Activated CD8-positive, alpha-beta T cell treated with anti-CD3 and anti-CD28 coated beads, Interleukin-2, amount 10 ng/mL, durations not matched to agents 7 days and 5 days (primary cell): Measurements from ENCODE around the gene MKRN2. TPM values are rescaled to one million over a fixed set of nuclear protein-coding genes. Genes with fewer than 3 reads are reported as not detected.

Source experiments
- ATAC-seq: fragments of 150-1000 bp; cut with Tn5 transposase; one replicate; pipeline ENCODE4 v1.10.0; 2021; ENCODE audit warnings: moderate library complexity
- CTCF ChIA-PET: fragments of 350-600 bp; sonication (Branson Sonifier 250); formaldehyde crosslinking; loops from one replicate; lab custom pipeline; 2021; ENCODE audit warnings: antibody characterized with exemption; lab: Charles Lee
- POLR2A ChIA-PET: fragments of 350-600 bp; sonication (Branson Sonifier 250); formaldehyde crosslinking; loops from one replicate; lab custom pipeline; 2021; ENCODE audit warnings: antibody characterized with exemption; lab: Charles Lee
- DNase-seq: peaks from one replicate; pipeline ENCODE4 v3.0.0-alpha.2; 2020
- H3K27ac Mint-ChIP-seq: one replicate; pipeline ENCODE4 v1.8.0; 2021; ENCODE audit warnings: mild to moderate bottlenecking, mixed read lengths
- H3K27me3 Mint-ChIP-seq: one replicate; pipeline ENCODE4 v1.8.0; 2021; ENCODE audit warnings: low read depth, mixed read lengths
- H3K36me3 Mint-ChIP-seq: one replicate; pipeline ENCODE4 v1.8.0; 2021; ENCODE audit warnings: low read depth, mixed read lengths
- H3K4me1 Mint-ChIP-seq: one replicate; pipeline ENCODE4 v1.8.0; 2021; ENCODE audit warnings: low read depth, mixed read lengths
- H3K4me3 Mint-ChIP-seq: one replicate; pipeline ENCODE4 v1.8.0; 2021; ENCODE audit warnings: mild to moderate bottlenecking, mixed read lengths
- H3K9me3 Mint-ChIP-seq: one replicate; pipeline ENCODE4 v1.8.0; 2022; ENCODE audit warnings: mixed read lengths; ENCODE audit not compliant: insufficient read depth
- total RNA-seq, 2 experiments: library from RNA; stranded (reverse); gene quantifications; one replicate each; pipeline ENCODE4 v1.2.3, GENCODE V29; 2021

Gene MKRN2
- total RNA-seq, 2 experiments from 2014 or later = 21.0 to 22.5 TPM

DNA sequence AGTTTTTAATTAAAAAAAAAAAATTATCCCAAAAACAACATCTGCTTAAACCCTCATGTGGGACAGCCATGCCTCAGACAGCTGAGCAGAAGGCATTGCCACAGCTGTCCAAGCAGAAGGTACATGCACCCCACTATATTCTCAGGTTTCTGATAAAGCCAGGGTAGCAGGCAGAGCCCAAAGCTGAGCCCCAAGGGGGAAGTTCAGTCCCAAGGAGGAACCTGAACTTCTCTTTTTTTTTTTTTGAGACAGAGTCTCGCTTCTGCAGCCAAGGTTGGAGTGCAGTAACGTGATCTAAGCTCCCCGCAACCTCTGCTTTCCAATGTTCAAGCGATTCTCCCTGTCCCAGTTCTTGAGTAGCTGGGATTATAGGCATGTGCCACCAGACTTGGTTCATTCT is 33.2 kb downstream of the MKRN2 start:
- no peak overlapping the region for H3K27ac Mint-ChIP-seq
- ChIA-PET POLR2A (interaction anchor here (0.6 kb wide), 1 partner anchor 466 kb away, joined by 4 read pairs; no protein-coding TSS in a partner anchor), CTCF (interaction anchor here (0.5 to 0.7 kb wide), 2 partner anchors 13 to 95 kb away, joined by 3 read pairs; no protein-coding TSS in a partner anchor)
- no peak for DNase-seq
- no peak for ATAC-seq
- no peak overlapping the region for H3K4me3 Mint-ChIP-seq
- H3K27me3 Mint-ChIP-seq = no peaks in the 10 kb centered on the region
- no peaks in the 10 kb centered on the region for H3K9me3 Mint-ChIP-seq
- no peaks in the 10 kb centered on the region for H3K4me1 Mint-ChIP-seq
- H3K36me3 Mint-ChIP-seq = peaks cover 64% of the 10 kb centered on the region

DNA sequence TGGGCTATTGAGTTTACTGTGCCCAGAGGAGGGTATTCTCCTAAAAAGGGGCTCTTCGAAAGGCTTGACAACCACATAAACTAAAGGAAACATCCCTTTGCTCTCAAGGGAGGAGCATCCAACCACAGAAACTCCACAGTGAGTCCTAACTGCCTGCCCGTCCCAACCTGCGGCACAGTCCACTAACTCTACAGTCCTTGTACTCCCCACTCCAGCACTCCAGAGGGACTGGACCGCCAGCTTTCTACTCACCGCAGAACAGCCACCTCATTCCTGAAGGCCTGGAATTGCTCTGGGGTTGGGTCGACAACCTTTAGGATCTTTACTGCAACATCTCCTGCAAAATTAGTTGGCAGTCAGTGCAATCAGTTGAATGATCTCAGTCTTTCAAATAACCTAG is 34.6 kb downstream of the MKRN2 start:
- ChIA-PET CTCF (no interaction called here), POLR2A (interaction anchor here (0.6 kb wide), 1 partner anchor 30 kb away, joined by 3 read pairs; no protein-coding TSS in a partner anchor)
- Mint-ChIP-seq H3K4me1 (no peaks in the 10 kb centered on the region), H3K36me3 (peaks cover 63% of the 10 kb centered on the region), H3K9me3 (no peaks in the 10 kb centered on the region), H3K27ac (no peak overlapping the region), H3K27me3 (no peaks in the 10 kb centered on the region), H3K4me3 (no peak overlapping the region)
- ATAC-seq = no peak
- DNase-seq = no peak

DNA sequence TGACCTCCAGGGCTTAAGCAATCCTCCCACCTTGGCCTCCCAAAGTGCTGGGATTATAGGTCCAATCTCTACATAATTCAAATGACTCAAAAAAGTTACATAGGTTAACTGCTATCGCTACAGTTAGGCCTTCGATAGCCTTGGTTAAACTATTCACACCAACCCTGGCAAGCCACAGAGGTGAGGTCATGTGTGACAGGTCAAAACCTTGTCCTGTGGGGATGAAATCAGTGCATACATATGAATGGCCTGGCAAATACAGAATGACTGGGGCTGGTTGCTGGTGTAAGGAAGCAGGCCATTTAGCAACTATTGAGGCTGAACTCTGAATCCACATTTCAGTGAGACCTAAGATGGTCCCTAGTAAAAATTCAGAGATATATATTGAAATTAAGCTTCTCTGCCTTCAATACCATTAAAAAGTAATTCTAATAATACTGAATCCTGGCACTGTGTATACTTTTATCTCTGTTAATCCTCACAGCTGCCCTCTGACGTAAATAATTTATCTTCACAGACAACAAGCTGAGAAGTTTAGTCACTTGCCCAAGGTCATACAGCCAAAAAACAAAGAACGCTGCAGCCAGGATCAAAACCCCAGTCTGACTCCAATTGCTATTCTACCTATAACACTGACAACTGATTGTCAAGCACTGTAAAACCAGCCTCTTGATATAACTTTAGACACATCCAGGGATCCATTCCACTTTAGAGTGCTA is 35.3 kb downstream of the MKRN2 start:
- CTCF ChIA-PET = no interaction called here
- no peaks in the 10 kb centered on the region for H3K4me1 Mint-ChIP-seq
- H3K27me3 Mint-ChIP-seq = no peaks in the 10 kb centered on the region
- DNase-seq = no peak
- H3K27ac Mint-ChIP-seq = no peak overlapping the region
- no peak for ATAC-seq
- H3K9me3 Mint-ChIP-seq = no peaks in the 10 kb centered on the region
- H3K36me3 Mint-ChIP-seq = peaks cover 64% of the 10 kb centered on the region
- no peak overlapping the region for H3K4me3 Mint-ChIP-seq
- POLR2A ChIA-PET = no interaction called here

DNA sequence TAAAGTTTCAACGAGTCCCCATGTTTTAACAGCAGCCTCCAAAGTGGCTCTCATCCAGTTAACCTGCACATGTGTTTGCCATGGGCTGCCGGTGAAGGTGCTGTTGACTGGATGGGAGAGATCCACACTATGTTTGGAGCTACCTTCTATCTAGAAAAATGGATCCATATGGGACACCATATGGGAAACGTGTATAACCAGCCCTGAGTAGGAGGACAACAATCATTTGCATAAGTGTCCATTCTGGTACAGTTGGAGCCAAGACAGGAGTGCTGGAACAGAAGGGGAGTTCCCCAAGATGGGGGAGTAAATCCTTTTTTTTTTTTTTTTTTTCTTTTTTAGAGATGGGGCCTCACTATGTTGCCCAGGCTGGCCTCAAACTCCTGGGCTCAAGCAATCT is 36.6 kb downstream of the MKRN2 start:
- no peaks in the 10 kb centered on the region for H3K9me3 Mint-ChIP-seq
- no peaks in the 10 kb centered on the region for H3K27me3 Mint-ChIP-seq
- H3K27ac Mint-ChIP-seq = no peak overlapping the region
- peaks cover 59% of the 10 kb centered on the region for H3K36me3 Mint-ChIP-seq
- DNase-seq = no peak
- no peaks in the 10 kb centered on the region for H3K4me1 Mint-ChIP-seq
- CTCF ChIA-PET = no interaction called here
- POLR2A ChIA-PET = no interaction called here
- no peak overlapping the region for H3K4me3 Mint-ChIP-seq
- no peak for ATAC-seq

DNA sequence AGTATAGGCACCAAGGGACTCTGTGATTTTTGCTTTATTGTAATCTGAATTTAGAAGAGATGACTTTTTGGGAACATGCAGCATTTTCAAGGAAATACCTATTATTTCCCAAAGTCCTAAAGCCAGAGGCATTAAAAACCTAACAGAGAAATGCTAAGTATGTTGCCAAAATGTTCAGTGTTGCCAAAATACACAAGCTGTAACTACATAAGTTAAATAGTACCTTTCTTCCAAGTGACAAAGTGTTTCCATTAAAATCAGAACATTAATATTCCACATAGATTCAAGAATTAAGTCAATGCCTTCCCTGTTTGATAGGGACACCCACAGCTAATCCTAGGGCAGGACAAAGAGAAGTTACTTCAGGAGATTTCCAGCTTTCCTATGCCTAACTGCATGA is 42.0 kb downstream of the MKRN2 start:
- H3K4me3 Mint-ChIP-seq = no peak overlapping the region
- no peaks in the 10 kb centered on the region for H3K27me3 Mint-ChIP-seq
- DNase-seq (no peak), ATAC-seq (no peak)
- no peaks in the 10 kb centered on the region for H3K4me1 Mint-ChIP-seq
- ChIA-PET CTCF (no interaction called here), POLR2A (interaction anchor here (0.7 kb wide), 1 partner anchor 8 kb away, joined by 3 read pairs; no protein-coding TSS in a partner anchor)
- H3K9me3 Mint-ChIP-seq = no peaks in the 10 kb centered on the region
- no peak overlapping the region for H3K27ac Mint-ChIP-seq
- H3K36me3 Mint-ChIP-seq = peaks cover 48% of the 10 kb centered on the region

DNA sequence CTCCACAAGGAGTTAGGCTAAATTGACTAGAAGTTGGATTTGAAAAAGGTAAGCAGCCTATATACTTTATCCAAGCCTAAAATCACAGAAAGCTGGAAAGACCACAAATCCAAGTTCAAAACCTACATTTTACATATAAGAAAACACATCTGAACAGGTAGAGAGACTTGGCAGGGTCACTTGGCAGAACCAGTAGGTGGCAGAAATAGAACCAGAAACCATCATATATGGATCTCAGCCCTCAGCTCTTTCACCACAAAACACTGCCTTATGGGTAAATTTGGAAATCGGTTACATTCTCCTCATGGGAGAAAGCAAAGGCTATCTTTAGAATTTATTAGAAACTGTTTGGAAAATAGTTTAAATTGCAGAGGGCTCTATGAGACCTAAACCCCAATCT is 44.2 kb downstream of the MKRN2 start:
- no peak for ATAC-seq
- Mint-ChIP-seq H3K4me1 (no peaks in the 10 kb centered on the region), H3K27ac (no peak overlapping the region), H3K9me3 (no peaks in the 10 kb centered on the region), H3K27me3 (no peaks in the 10 kb centered on the region), H3K36me3 (peaks cover 52% of the 10 kb centered on the region), H3K4me3 (no peak overlapping the region)
- no peak for DNase-seq
- CTCF ChIA-PET = interaction anchor here (0.9 to 1.2 kb wide), 2 partner anchors 14 to 119 kb away, joined by 3 read pairs; no protein-coding TSS in a partner anchor
- POLR2A ChIA-PET = no interaction called here

DNA sequence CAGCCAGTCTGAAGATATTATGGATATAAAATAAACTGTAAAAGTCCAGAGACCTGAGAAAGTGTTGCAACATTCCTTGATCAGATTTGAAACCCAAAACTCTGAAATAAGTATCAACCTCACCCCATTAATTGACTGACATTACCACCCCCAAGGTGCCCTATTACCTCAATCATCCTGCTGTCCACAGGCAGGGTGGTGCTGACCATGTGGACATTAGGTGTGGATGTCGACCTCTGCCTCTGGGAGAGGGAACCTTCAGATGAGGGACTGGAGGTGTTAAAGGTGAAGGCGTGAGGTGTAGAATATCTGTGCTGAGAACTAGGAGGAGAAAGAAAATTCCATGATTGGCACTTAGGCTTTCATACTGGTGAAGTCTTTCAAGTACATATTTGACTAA is 47.1 kb downstream of the MKRN2 start:
- ATAC-seq (no peak), DNase-seq (no peak)
- Mint-ChIP-seq H3K27ac (no peak overlapping the region), H3K36me3 (peaks cover 63% of the 10 kb centered on the region), H3K27me3 (no peaks in the 10 kb centered on the region), H3K9me3 (no peaks in the 10 kb centered on the region), H3K4me3 (no peak overlapping the region), H3K4me1 (peaks cover 6% of the 10 kb centered on the region)
- ChIA-PET CTCF (no interaction called here), POLR2A (no interaction called here)

DNA sequence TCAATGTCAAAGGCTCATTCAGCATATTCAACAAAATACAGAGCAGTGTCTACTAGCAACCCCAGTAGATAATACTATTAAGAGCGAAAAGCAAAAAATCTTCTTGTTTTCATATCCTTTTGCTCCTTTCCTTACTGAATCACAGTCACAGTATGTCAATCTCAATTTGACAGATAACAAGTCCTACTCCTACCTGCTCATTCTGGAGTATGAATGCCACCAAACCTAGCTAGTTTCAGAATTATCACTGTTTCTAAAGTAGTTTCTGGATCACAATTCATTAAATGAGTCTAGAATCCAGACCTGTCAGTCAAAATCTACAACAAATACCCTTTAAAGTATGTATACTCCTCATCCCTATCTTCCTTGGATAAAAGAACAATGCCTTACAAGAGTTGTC is 51.5 kb downstream of the MKRN2 start:
- ChIA-PET CTCF (interaction anchor here (0.7 kb wide), 1 partner anchor 376 kb away, joined by 3 read pairs; no protein-coding TSS in a partner anchor), POLR2A (no interaction called here)
- Mint-ChIP-seq H3K4me3 (no peak overlapping the region), H3K27ac (no peak overlapping the region), H3K4me1 (peaks cover 14% of the 10 kb centered on the region), H3K27me3 (no peaks in the 10 kb centered on the region), H3K36me3 (peaks cover 58% of the 10 kb centered on the region), H3K9me3 (no peaks in the 10 kb centered on the region)
- DNase-seq = no peak
- ATAC-seq = no peak

DNA sequence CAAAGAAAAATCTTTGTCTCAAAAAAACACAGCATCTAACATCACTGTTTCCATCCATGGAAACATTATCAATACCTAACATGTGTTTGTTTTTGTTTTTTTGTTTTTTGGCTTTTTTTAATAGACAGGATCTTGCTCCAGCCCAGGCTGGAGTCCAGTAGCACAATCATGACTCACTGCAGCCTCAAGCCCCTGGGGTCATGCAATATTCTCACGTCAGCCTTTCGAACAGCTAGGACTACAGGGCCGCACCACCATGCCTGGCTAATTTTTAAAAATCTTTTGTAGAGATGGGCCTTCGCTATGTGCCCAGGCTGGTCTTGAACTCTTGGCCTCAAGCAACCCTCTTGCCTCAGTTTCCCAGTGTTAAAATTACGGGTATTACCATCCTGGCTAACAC is 54.2 kb downstream of the MKRN2 start:
- Mint-ChIP-seq H3K4me1 (peaks cover 26% of the 10 kb centered on the region), H3K27me3 (no peaks in the 10 kb centered on the region), H3K27ac (no peak overlapping the region), H3K36me3 (peaks cover 52% of the 10 kb centered on the region), H3K9me3 (no peaks in the 10 kb centered on the region), H3K4me3 (no peak overlapping the region)
- POLR2A ChIA-PET = no interaction called here
- DNase-seq (no peak), ATAC-seq (no peak)
- CTCF ChIA-PET = no interaction called here

DNA sequence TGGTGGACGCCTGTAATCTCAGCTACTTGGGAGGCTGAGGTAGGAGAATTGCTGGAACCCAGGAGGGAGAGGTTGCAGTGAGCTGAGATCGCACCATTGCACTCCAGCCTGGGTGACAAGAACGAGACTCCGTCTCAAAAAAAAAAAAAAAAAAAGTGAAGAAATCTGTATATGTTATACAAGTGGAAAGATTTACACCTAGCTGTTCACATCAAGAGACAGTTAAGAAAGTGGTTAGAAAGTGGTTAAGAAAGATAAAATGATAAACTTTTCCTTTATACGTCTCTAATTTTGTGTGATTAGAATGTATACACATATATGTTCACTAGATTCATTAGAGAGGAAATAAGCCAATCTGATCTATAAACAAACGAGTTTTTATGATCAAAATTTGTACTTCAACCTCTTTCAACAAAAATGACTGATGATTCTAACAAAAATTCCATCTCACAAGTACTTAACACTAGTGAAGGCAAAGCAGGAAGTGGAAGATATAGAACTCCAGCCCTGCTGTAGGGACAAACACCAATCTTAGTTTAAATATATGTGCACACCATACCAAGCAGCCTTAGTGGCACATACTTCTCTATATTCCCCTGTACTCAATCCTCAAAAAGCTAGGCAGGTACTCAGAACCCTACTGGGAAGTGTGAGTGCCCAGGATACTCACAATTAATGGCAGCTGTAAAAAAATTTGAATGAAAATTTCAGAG is 55.8 kb downstream of the MKRN2 start:
- Mint-ChIP-seq H3K36me3 (peaks cover 48% of the 10 kb centered on the region), H3K4me1 (peaks cover 21% of the 10 kb centered on the region)
- CTCF ChIA-PET = interaction anchor here (1.0 kb wide), 1 partner anchor 35 kb away, joined by 3 read pairs; no protein-coding TSS in a partner anchor

DNA sequence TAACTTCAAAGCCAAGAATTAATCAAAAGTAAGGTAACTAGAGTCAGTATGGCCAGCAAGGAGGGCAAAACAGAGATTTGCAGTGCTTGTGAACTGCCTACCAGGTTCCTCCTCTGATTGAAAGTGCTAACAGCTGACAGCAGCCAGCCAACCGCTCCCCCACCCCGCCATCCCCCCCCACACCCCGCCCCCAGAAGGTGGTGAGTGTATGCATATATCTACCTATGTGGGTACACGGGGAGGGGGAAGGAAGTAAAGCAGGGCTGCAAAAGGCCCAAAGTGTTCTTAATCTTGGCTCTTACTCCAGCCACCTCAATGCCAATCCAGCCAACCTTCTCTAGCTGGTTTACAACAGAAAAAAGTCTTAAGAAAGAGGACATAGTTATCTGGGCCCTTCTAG is 56.4 kb downstream of the MKRN2 start:
- peaks cover 21% of the 10 kb centered on the region for H3K4me1 Mint-ChIP-seq
- ChIA-PET POLR2A (no interaction called here), CTCF (interaction anchor here (1.0 kb wide), 1 partner anchor 35 kb away, joined by 3 read pairs; no protein-coding TSS in a partner anchor)

More for the DNA sequence above, 55.8 kb downstream of the MKRN2 start:
- H3K4me3 Mint-ChIP-seq = no peak overlapping the region
- DNase-seq (no peak), ATAC-seq (no peak)
- H3K9me3 Mint-ChIP-seq = no peaks in the 10 kb centered on the region
- H3K27ac Mint-ChIP-seq = no peak overlapping the region
- POLR2A ChIA-PET = no interaction called here
- H3K27me3 Mint-ChIP-seq = no peaks in the 10 kb centered on the region

DNA sequence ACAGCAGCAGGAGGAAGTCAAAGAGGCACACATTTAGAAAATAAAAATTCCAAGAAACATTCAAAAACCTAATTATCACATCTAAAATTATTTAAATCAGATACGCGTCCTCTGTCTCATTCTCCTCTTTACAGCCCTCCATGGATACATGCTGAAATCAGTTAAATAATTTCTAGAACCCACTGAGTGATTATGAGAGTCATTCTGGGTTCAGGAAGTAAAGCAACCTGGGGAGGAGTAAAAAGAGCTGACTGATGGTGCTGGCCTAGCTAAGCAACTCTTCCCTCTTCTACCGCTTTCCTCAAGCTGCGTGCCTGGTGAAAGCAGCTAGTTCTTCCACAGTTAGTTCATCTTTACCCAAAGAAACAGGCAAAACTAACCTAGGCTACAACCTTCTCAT is 58.4 kb downstream of the MKRN2 start:
- no peak for DNase-seq
- Mint-ChIP-seq H3K9me3 (no peaks in the 10 kb centered on the region), H3K27ac (no peak overlapping the region), H3K4me1 (peaks cover 21% of the 10 kb centered on the region), H3K36me3 (peaks cover 34% of the 10 kb centered on the region), H3K4me3 (no peak overlapping the region), H3K27me3 (no peaks in the 10 kb centered on the region)
- no peak for ATAC-seq
- CTCF ChIA-PET = interaction anchor here (0.8 to 1.4 kb wide), 5 partner anchors 8 to 105 kb away, joined by 3 to 6 read pairs (median 3); no protein-coding TSS in a partner anchor
- POLR2A ChIA-PET = interaction anchor here (0.6 kb wide), 2 partner anchors 49 to 216 kb away, joined by 3 read pairs; partner anchors contain the start of gene RAF1

More for the DNA sequence above, 56.4 kb downstream of the MKRN2 start:
- Mint-ChIP-seq H3K4me3 (no peak overlapping the region), H3K9me3 (no peaks in the 10 kb centered on the region), H3K36me3 (peaks cover 43% of the 10 kb centered on the region), H3K27ac (peak overlapping the region; percentile 1), H3K27me3 (no peaks in the 10 kb centered on the region)
- no peak for DNase-seq
- no peak for ATAC-seq
